ENCODE data around the gene CDK6. TPM values are rescaled to one million over a fixed set of nuclear protein-coding genes. Genes with fewer than 3 reads are reported as not detected.

Gene CDK6
- total RNA-seq, 4 donors from 2014 or later: 58.1 to 79.1 (median 68.3) TPM

DNA sequence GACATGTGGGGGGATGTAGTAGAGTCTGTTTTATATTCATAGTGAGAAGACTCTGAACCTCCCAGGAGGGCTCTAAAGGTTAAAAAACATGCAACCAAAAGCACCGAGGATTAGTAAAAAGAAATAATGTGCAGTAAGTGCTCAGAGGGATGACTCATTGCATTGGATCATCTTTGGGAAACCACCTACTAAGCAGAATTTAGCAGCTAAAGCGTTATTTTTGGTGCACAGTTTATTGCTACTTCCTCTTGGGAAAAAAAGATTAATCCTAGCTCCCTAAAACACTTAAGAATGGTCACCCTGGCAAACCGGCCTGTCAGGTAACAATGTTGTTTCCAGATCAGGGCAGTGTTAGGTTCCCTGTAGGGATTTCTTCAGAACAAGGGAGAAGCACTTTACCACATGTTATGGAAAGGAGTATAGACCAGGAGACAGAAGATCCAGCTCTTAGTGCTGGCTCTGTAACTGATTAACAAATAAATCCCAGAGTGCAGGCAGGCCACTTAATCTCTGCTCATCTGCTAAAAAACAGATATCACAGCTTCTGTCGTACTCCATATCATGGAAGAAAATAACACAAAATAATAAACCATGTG lies 201.4 kb downstream of the CDK6 start:
- H3K27ac ChIP-seq: peak overlapping the region; percentile 77
- H3K27me3 ChIP-seq: no peaks in the 10 kb centered on the region
- H3K4me3 ChIP-seq: no peak overlapping the region
- H3K36me3 ChIP-seq: no peaks in the 10 kb centered on the region
- peaks cover 50% of the 10 kb centered on the region for H3K4me1 ChIP-seq
- H3K9me3 ChIP-seq: no peaks in the 10 kb centered on the region
- TF ChIP-seq POLR2AphosphoS5 (IDR thresholded peaks at IDR 0.05) (no peak), EP300 (IDR thresholded peaks at IDR 0.05) (no peak), POLR2A (IDR thresholded peaks at IDR 0.05) (no peak)
- TF ChIP-seq, protein P1, sequence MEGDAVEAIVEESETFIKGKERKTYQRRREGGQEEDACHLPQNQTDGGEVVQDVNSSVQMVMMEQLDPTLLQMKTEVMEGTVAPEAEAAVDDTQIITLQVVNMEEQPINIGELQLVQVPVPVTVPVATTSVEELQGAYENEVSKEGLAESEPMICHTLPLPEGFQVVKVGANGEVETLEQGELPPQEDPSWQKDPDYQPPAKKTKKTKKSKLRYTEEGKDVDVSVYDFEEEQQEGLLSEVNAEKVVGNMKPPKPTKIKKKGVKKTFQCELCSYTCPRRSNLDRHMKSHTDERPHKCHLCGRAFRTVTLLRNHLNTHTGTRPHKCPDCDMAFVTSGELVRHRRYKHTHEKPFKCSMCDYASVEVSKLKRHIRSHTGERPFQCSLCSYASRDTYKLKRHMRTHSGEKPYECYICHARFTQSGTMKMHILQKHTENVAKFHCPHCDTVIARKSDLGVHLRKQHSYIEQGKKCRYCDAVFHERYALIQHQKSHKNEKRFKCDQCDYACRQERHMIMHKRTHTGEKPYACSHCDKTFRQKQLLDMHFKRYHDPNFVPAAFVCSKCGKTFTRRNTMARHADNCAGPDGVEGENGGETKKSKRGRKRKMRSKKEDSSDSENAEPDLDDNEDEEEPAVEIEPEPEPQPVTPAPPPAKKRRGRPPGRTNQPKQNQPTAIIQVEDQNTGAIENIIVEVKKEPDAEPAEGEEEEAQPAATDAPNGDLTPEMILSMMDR (IDR thresholded peaks at IDR 0.05): no peak
- 16% methylated on average over 4 of the region's 4 CpGs for WGBS
- DNase-seq (ENCODE audit: low spot score in 2 of 2): no peak

DNA sequence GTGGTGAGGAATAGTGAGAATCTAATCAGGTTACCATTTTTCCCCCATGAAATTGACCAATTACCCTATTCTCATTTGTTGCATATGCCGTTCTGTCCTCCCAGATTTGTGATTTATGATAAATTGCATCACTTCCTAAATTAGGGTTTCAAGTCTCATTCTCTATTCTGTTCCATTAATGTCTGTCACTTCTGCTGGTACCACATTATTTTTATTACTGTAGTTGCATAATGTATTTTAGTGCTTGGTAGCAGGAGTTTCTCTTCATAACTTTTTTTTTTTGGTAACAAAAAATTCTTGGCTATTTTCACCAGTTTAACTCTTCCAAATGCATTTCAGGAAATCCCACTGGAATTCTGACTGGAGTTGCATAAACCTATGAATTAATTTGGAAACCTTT lies 202.2 kb downstream of the CDK6 start:
- no peak for DNase-seq (ENCODE audit: low spot score in 2 of 2)
- TF ChIP-seq POLR2A (IDR thresholded peaks at IDR 0.05): no peak
- TF ChIP-seq POLR2AphosphoS5 (IDR thresholded peaks at IDR 0.05): no peak
- TF ChIP-seq, protein P1 (IDR thresholded peaks at IDR 0.05): no peak
- no peak for TF ChIP-seq EP300 (IDR thresholded peaks at IDR 0.05)
- Histone ChIP-seq H3K36me3 (no peaks in the 10 kb centered on the region), H3K9me3 (peaks cover 4% of the 10 kb centered on the region), H3K27me3 (no peaks in the 10 kb centered on the region), H3K4me1 (peaks cover 43% of the 10 kb centered on the region), H3K27ac (peak overlapping the region; percentile 77), H3K4me3 (no peak overlapping the region)
- 47% methylated on average over 1 of the region's 1 CpG for WGBS

DNA sequence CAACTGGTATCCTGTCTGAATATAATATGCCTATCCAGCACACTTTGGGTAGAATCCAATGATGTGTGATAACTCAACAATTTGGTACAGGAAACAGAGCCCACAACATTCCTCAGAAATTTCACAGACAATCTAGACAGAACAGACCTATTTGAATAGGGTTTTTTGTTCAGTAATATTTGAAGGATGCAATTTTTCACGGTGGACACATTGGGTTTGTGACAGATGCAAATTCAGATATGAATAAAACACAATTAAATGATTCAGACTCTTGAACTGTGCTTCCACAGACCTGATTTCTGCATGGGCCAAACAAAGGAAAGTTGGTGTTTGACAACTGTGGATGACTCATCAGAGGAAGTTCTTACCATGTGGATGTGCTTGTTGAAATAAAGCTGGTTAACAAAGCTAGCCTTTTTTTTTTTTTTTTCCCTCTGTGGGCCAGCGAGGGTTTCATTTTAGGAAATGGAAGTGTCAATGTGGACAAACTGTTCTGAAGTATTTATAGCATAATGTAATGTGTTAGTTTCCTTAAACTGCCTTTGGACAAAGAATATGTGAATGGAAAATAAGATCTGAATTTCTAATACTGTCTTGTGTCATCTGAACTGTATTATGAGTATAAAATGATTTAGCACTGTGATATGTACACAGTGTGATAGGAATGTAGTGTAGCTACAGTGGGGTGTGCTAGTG lies 203.0 kb downstream of the CDK6 start:
- TF ChIP-seq, protein P1 (IDR thresholded peaks at IDR 0.05): no peak
- TF ChIP-seq POLR2AphosphoS5 (IDR thresholded peaks at IDR 0.05): no peak
- no peak for TF ChIP-seq EP300 (IDR thresholded peaks at IDR 0.05)
- no peak for TF ChIP-seq POLR2A (IDR thresholded peaks at IDR 0.05)
- H3K27me3 ChIP-seq: no peaks in the 10 kb centered on the region
- no peak for DNase-seq (ENCODE audit: low spot score in 2 of 2)
- WGBS: 6% methylated on average over 2 of the region's 2 CpGs
- peaks cover 42% of the 10 kb centered on the region for H3K4me1 ChIP-seq
- no peak overlapping the region for H3K4me3 ChIP-seq
- H3K27ac ChIP-seq: peak overlapping the region; percentile 77
- peaks cover 4% of the 10 kb centered on the region for H3K36me3 ChIP-seq
- peaks cover 4% of the 10 kb centered on the region for H3K9me3 ChIP-seq

DNA sequence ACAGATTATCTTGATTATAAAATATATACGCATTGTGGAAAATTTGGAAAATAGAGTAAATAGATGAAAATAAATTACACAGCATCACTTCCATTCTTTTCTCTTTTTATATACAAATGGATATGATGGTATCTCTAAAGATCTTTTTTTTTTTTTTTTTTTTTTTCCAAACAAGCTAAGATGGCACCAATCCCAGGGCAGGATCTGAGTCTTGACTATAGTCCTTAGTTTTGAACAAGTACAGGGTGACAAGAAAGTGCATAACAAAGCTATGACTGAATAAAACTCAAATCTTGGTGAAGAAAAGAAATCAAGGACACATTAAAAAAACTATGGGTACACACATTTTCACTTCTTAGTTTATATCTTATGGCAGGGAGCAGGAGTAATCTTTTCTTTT lies 203.6 kb downstream of the CDK6 start:
- H3K36me3 ChIP-seq: peaks cover 7% of the 10 kb centered on the region
- H3K27ac ChIP-seq: peak overlapping the region; percentile 77
- TF ChIP-seq POLR2AphosphoS5 (IDR thresholded peaks at IDR 0.05): no peak
- no peak for TF ChIP-seq EP300 (IDR thresholded peaks at IDR 0.05)
- no peaks in the 10 kb centered on the region for H3K27me3 ChIP-seq
- no peak overlapping the region for H3K4me3 ChIP-seq
- DNase-seq (ENCODE audit: low spot score in 2 of 2): no peak
- H3K9me3 ChIP-seq: peaks cover 4% of the 10 kb centered on the region
- WGBS: 98% methylated on average over 1 of the region's 1 CpG
- H3K4me1 ChIP-seq: peaks cover 42% of the 10 kb centered on the region

DNA sequence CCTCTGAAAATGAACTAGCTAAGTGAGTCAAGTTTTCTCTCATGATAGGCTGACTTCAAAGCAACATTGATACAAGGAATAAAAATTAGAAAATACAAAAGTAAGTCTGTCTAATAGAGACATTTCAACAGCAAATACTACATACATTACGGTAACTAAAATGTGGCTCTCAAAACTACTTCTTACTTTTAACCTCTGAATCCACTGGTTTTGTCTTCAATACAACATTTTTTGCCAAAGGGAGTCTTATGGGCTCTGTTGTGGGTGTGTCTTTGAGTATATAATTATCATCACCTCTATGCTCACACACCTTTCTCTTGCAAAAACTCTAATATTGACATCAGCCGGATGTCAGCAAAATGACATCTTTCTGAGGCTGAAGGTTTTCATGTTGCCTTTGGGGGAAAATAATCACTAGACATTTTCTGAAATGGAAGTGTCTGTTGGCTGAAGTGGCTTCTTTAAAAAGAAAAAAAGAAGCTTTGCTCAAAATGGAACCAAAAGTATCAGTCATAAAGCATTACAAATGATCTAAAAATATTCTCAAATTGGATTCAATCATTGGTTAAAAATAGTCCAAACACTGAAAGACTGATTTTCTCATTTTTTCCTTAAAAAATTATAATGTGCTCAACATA lies 204.4 kb downstream of the CDK6 start:
- Histone ChIP-seq H3K27ac (no peak overlapping the region), H3K9me3 (peaks cover 4% of the 10 kb centered on the region), H3K27me3 (no peaks in the 10 kb centered on the region), H3K36me3 (peaks cover 7% of the 10 kb centered on the region), H3K4me3 (no peak overlapping the region), H3K4me1 (peaks cover 42% of the 10 kb centered on the region)
- TF ChIP-seq EP300 (IDR thresholded peaks at IDR 0.05): no peak
- TF ChIP-seq, protein P1 (IDR thresholded peaks at IDR 0.05): no peak
- no peak for TF ChIP-seq POLR2AphosphoS5 (IDR thresholded peaks at IDR 0.05)
- no peak for TF ChIP-seq POLR2A (IDR thresholded peaks at IDR 0.05)
- DNase-seq (ENCODE audit: low spot score in 2 of 2): no peak
- WGBS: 92% methylated on average over 2 of the region's 2 CpGs
